HEK293 (cell line): ENCODE measurements around the gene VSTM2L.

Source experiments
- CTCF ChIA-PET: fragments of 350-600 bp; formaldehyde crosslinking; extraction: SDS; loops from one replicate; lab custom pipeline; 2021; ENCODE audit warnings: antibody characterized with exemption; lab: Yijun Ruan, JAX
- POLR2A ChIA-PET: fragments of 300-600 bp; formaldehyde crosslinking; extraction: SDS; loops from one replicate; lab custom pipeline; 2020; ENCODE audit warnings: antibody characterized with exemption, inconsistent platforms; lab: Yijun Ruan, JAX
- H3K27ac ChIP-seq: fragments of 200-500 bp; sonication (Bioruptor generic); 2 replicates; pipeline ENCODE4 v1.5.1; 2014; ENCODE audit warnings: low read depth, low read length, control low read depth, inconsistent platforms; ENCODE audit errors: extremely low read depth
- H3K36me3 ChIP-seq, 2 experiments: fragments of 200-500 bp in 1 of 2; sonication (Bioruptor generic) in 1 of 2; 1 replicate in 1 of 2; 2 replicates in 1 of 2; pipeline ENCODE4 v1.5.1; 2014 to 2017; ENCODE audit warnings: inconsistent platforms in 2 of 2, low read length in 2 of 2; ENCODE audit not compliant: control insufficient read depth in 2 of 2, insufficient read depth in 1 of 2
- H3K4me1 ChIP-seq: fragments of 200-500 bp; sonication (Bioruptor generic); 2 replicates; pipeline ENCODE4 v1.5.1; 2014; ENCODE audit warnings: mild to moderate bottlenecking, low read length, inconsistent platforms; ENCODE audit not compliant: control insufficient read depth, insufficient read depth
- H3K4me3 ChIP-seq: 2 replicates; pipeline ENCODE4 v1.5.1; 2011; ENCODE audit warnings: low read depth, mild to moderate bottlenecking, control low read depth, low read length, moderate library complexity
- H3K9me3 ChIP-seq: fragments of 200-500 bp; sonication (Bioruptor generic); 2 replicates; pipeline ENCODE4 v1.5.1; 2014; ENCODE audit warnings: low read depth, low read length, inconsistent platforms; ENCODE audit not compliant: control insufficient read depth, insufficient read depth
- GLI2 ChIP-seq: fragments of 450-650 bp; formaldehyde crosslinking; IDR thresholded peaks from 2 replicates; pipeline ENCODE4; 2017; ENCODE audit warnings: missing biosample characterization, missing genetic modification characterization, low read depth, borderline replicate concordance
- HOXC10 ChIP-seq: sonication (generic); formaldehyde crosslinking; IDR thresholded peaks from 2 replicates; pipeline ENCODE4 v1.8.1; 2023; ENCODE audit warnings: mild to moderate bottlenecking, missing genetic modification reagents
- KLF1 ChIP-seq: fragments of 450-650 bp; formaldehyde crosslinking; IDR thresholded peaks from 2 replicates; pipeline ENCODE4 v1.5.1; 2016; ENCODE audit warnings: missing biosample characterization, missing genetic modification characterization
- KLF8 ChIP-seq: fragments of 450-650 bp; formaldehyde crosslinking; IDR thresholded peaks from 2 replicates; pipeline ENCODE4 v1.5.1; 2016; ENCODE audit warnings: missing biosample characterization, missing genetic modification characterization
- PRDM1 ChIP-seq: fragments of 450-650 bp; formaldehyde crosslinking; IDR thresholded peaks from 2 replicates; pipeline ENCODE4; 2016; ENCODE audit warnings: missing biosample characterization, missing genetic modification characterization
- RBAK ChIP-seq: fragments of 450-650 bp; formaldehyde crosslinking; IDR thresholded peaks from 2 replicates; pipeline ENCODE4 v1.5.1; 2016; ENCODE audit warnings: missing biosample characterization, missing genetic modification characterization
- SETDB1 ChIP-seq: IDR thresholded peaks from one replicate; pipeline ENCODE4 v1.6.1; 2017; ENCODE audit warnings: mild to moderate bottlenecking, low read length, moderate library complexity, mixed read lengths; ENCODE audit not compliant: insufficient read length
- WT1 ChIP-seq: fragments of 450-650 bp; formaldehyde crosslinking; IDR thresholded peaks from 2 replicates; pipeline ENCODE4 v1.5.1; 2016; ENCODE audit warnings: missing biosample characterization, missing genetic modification characterization
- YY2 ChIP-seq: fragments of 450-650 bp; formaldehyde crosslinking; IDR thresholded peaks from 2 replicates; pipeline ENCODE4 v1.5.1; 2016; ENCODE audit warnings: missing biosample characterization, missing genetic modification characterization
- ZEB2 ChIP-seq: fragments of 450-650 bp; formaldehyde crosslinking; IDR thresholded peaks from 2 replicates; pipeline ENCODE4 v1.5.1; 2016; ENCODE audit warnings: missing biosample characterization, missing genetic modification characterization
- ZFHX2 ChIP-seq: fragments of 450-650 bp; formaldehyde crosslinking; conservative IDR thresholded peaks from 2 replicates; pipeline ENCODE4 v1.5.1; 2016; ENCODE audit warnings: missing biosample characterization, missing genetic modification characterization
- ZFP37 ChIP-seq: fragments of 450-650 bp; formaldehyde crosslinking; IDR thresholded peaks from 2 replicates; pipeline ENCODE4 v1.5.1; 2016; ENCODE audit warnings: missing biosample characterization, missing genetic modification characterization
- ZIC2 ChIP-seq: fragments of 450-650 bp; formaldehyde crosslinking; IDR thresholded peaks from 2 replicates; pipeline ENCODE4 v1.5.1; 2016; ENCODE audit warnings: missing biosample characterization, missing genetic modification characterization
- ZNF112 ChIP-seq: fragments of 450-650 bp; formaldehyde crosslinking; IDR thresholded peaks from 2 replicates; pipeline ENCODE4 v1.5.0; 2017; ENCODE audit warnings: missing biosample characterization, missing genetic modification characterization
- ZNF184 ChIP-seq: fragments of 450-650 bp; IDR thresholded peaks from 2 replicates; pipeline ENCODE4 v1.5.1; 2018; ENCODE audit warnings: missing biosample characterization, mild to moderate bottlenecking, missing genetic modification characterization
- ZNF24 ChIP-seq: fragments of 450-650 bp; formaldehyde crosslinking; IDR thresholded peaks from 2 replicates; pipeline ENCODE4 v1.5.1; 2016; ENCODE audit warnings: missing biosample characterization, missing genetic modification characterization
- ZNF248 ChIP-seq: fragments of 450-650 bp; formaldehyde crosslinking; IDR thresholded peaks from 2 replicates; pipeline ENCODE4 v1.5.1; 2017; ENCODE audit warnings: missing biosample characterization, missing genetic modification characterization
- ZNF366 ChIP-seq: fragments of 450-650 bp; formaldehyde crosslinking; conservative IDR thresholded peaks from 2 replicates; pipeline ENCODE4 v1.5.1; 2016; ENCODE audit warnings: missing biosample characterization, missing genetic modification characterization
- ZNF549 ChIP-seq: fragments of 450-650 bp; IDR thresholded peaks from 2 replicates; pipeline ENCODE4 v1.5.1; 2018; ENCODE audit warnings: missing biosample characterization, missing genetic modification characterization, mild to moderate bottlenecking, inconsistent platforms, moderate library complexity
- ZNF610 ChIP-seq: fragments of 450-650 bp; formaldehyde crosslinking; IDR thresholded peaks from 2 replicates; pipeline ENCODE4 v1.5.1; 2016; ENCODE audit warnings: missing biosample characterization, missing genetic modification characterization, borderline replicate concordance
- ZNF677 ChIP-seq: fragments of 450-650 bp; IDR thresholded peaks from 2 replicates; pipeline ENCODE4 v1.5.0; 2018; ENCODE audit warnings: missing biosample characterization, mild to moderate bottlenecking, missing genetic modification characterization, moderate library complexity
- ZNF791 ChIP-seq: fragments of 450-650 bp; formaldehyde crosslinking; IDR thresholded peaks from 2 replicates; pipeline ENCODE4 v1.5.1; 2016; ENCODE audit warnings: missing biosample characterization, missing genetic modification characterization
- TF ChIP-seq, protein P1 (sequence below): fragments of 450-650 bp; formaldehyde crosslinking; IDR thresholded peaks from 2 replicates; pipeline ENCODE4 v1.5.0; 2017; ENCODE audit warnings: missing biosample characterization, missing genetic modification characterization, borderline replicate concordance
- TF ChIP-seq, protein P2 (sequence below): fragments of 450-650 bp; formaldehyde crosslinking; IDR thresholded peaks from 2 replicates; pipeline ENCODE4 v1.5.1; 2016; ENCODE audit warnings: missing biosample characterization, missing genetic modification characterization
- TF ChIP-seq, protein P3 (sequence below): IDR thresholded peaks from 2 replicates; pipeline ENCODE4 v1.6.1; 2011; ENCODE audit warnings: mild to moderate bottlenecking, low read depth, low read length, borderline replicate concordance

Gene VSTM2L

DNA sequence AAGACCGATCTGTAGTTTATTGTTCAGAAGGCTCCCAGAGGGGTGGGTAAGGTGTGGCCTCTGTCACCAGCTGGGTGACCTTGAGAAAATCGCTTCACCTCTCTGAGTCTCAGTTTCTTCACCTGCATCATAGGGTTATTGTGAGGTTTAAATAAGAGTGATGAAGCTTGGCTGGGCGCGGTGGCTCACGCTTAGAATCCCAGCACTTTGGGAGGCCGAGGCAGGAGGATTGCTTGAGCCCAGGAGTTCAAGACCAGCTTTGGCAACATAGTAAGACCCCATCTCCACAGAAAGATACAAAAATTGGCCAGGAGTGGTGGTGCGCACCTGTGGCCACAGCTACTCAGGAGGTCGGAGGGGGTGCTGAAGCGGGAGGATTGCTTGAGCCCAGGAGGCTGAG lies 36.0 kb downstream of the VSTM2L start:
- Histone ChIP-seq H3K9me3 (no peaks in the 10 kb centered on the region), H3K4me1 (no peaks in the 10 kb centered on the region), H3K36me3 (no peaks in the 10 kb centered on the region), H3K27ac (no peak overlapping the region), H3K4me3 (no peak overlapping the region)
- CTCF ChIA-PET, result no interaction called here
- POLR2A ChIA-PET, result interaction anchor here (0.6 kb wide), 1 partner anchor 459 kb away, joined by 3 read pairs; no protein-coding TSS in a partner anchor
- TF ChIP-seq RBAK (tag by site-specific recombination) (no peak), HOXC10 (no peak), ZNF677 (tag by site-specific recombination) (no peak), YY2 (tag by site-specific recombination) (no peak), ZNF24 (tag by site-specific recombination) (no peak), ZNF184 (tag by site-specific recombination) (no peak), ZNF366 (tag by site-specific recombination) (no peak), SETDB1 (no peak), ZFHX2 (tag by site-specific recombination) (no peak), GLI2 (tag by site-specific recombination) (no peak), ZNF791 (tag by site-specific recombination) (no peak), ZFP37 (no peak), ZNF112 (tag by site-specific recombination) (no peak), KLF1 (no peak)

DNA sequence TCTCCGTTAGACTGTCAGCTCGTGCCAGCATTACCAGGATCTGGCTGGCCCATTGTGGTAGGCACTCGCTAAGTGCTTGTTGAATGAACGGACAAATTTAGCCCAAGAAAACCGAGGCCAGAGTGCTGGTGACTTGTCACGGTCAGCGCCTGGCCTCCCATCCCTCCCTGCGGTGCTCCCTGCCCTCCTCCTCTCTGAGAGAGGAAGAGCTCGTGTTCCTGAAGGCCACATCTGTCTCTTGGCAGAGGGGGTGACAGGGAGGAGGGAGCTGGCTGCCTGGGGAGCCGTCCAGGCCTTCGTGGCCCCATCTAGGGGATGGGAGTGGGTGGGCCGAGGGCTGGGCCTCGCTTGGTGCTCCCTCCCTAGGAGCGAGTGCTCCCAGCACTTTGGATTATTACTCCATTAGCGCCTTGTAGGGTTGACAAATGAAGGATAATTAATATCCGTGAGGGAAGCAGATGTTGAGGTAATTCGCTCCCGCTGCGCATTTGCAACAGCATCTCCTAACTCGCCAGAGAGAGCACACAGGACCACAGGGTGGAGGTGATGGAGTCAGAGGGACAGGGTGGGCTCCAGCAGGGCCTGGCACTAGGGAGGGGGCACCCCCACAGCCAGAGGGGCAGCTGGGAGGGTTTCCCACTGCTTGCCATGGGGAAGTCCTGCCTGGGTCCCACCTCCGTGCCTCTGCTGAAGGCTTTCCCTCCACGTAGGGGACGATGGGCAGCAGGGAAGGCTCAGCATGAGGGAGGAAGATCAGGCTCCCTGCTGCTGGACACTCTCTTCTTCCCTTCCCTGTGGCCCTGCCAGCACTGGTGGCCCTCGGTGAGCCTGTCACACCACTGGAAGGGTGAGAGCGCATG lies 37.0 kb downstream of the VSTM2L start:
- TF ChIP-seq ZIC2 (tag by site-specific recombination) (peak; percentile 61), ZNF248 (tag by site-specific recombination) (no peak), WT1 (tag by site-specific recombination) (no peak)
- TF ChIP-seq, protein P1, sequence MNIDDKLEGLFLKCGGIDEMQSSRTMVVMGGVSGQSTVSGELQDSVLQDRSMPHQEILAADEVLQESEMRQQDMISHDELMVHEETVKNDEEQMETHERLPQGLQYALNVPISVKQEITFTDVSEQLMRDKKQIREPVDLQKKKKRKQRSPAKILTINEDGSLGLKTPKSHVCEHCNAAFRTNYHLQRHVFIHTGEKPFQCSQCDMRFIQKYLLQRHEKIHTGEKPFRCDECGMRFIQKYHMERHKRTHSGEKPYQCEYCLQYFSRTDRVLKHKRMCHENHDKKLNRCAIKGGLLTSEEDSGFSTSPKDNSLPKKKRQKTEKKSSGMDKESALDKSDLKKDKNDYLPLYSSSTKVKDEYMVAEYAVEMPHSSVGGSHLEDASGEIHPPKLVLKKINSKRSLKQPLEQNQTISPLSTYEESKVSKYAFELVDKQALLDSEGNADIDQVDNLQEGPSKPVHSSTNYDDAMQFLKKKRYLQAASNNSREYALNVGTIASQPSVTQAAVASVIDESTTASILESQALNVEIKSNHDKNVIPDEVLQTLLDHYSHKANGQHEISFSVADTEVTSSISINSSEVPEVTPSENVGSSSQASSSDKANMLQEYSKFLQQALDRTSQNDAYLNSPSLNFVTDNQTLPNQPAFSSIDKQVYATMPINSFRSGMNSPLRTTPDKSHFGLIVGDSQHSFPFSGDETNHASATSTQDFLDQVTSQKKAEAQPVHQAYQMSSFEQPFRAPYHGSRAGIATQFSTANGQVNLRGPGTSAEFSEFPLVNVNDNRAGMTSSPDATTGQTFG (tag by site-specific recombination), result no peak
- Histone ChIP-seq H3K4me1 (no peaks in the 10 kb centered on the region), H3K36me3 (no peaks in the 10 kb centered on the region), H3K4me3 (no peak overlapping the region), H3K27ac (no peak overlapping the region), H3K9me3 (no peaks in the 10 kb centered on the region)
- ChIA-PET POLR2A (interaction anchor here (0.6 kb wide), 1 partner anchor 459 kb away, joined by 3 read pairs; no protein-coding TSS in a partner anchor), CTCF (no interaction called here)

DNA sequence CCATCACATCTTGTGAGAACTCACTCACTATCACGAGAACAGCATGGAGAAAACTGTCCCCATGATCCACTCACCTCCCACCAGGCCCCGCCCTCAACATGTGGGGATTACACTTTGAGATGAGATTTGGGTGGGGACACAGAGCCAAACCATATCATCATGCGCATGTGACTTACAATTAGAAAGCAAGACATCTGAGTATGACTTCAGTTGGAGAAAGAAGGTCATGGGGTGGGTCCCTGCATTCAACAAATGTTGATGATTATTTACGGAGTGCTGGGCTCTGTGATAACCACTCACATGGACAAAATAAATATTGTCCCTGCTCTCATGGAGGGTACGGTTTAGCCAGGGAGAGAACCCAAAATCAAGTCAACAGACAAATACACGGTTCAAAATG lies 37.9 kb downstream of the VSTM2L start:
- ChIA-PET POLR2A (no interaction called here), CTCF (no interaction called here)
- H3K27ac ChIP-seq, result no peak overlapping the region
- H3K36me3 ChIP-seq, result no peaks in the 10 kb centered on the region
- no peaks in the 10 kb centered on the region for H3K9me3 ChIP-seq
- no peaks in the 10 kb centered on the region for H3K4me1 ChIP-seq
- no peak overlapping the region for H3K4me3 ChIP-seq
- no peak for TF ChIP-seq ZNF610 (tag by site-specific recombination)
- TF ChIP-seq, protein P2, sequence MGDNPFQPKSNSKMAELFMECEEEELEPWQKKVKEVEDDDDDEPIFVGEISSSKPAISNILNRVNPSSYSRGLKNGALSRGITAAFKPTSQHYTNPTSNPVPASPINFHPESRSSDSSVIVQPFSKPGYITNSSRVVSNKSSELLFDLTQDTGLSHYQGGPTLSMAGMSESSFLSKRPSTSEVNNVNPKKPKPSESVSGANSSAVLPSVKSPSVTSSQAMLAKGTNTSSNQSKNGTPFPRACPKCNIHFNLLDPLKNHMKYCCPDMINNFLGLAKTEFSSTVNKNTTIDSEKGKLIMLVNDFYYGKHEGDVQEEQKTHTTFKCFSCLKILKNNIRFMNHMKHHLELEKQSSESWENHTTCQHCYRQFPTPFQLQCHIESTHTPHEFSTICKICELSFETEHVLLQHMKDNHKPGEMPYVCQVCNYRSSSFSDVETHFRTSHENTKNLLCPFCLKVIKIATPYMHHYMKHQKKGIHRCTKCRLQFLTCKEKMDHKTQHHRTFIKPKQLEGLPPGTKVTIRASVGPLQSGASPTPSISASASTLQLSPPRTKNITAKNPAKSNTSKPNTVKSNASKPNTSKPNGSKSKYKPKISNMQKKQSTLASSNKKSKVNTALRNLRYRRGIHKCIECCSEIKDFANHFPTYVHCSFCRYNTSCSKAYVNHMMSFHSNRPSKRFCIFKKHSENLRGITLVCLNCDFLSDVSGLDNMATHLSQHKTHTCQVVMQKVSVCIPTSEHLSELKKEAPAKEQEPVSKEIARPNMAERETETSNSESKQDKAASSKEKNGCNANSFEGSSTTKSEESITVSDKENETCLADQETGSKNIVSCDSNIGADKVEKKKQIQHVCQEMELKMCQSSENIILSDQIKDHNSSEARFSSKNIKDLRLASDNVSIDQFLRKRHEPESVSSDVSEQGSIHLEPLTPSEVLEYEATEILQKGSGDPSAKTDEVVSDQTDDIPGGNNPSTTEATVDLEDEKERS (tag by site-specific recombination), result no peak
- TF ChIP-seq PRDM1 (tag by site-specific recombination), result no peak
- TF ChIP-seq, protein P3, sequence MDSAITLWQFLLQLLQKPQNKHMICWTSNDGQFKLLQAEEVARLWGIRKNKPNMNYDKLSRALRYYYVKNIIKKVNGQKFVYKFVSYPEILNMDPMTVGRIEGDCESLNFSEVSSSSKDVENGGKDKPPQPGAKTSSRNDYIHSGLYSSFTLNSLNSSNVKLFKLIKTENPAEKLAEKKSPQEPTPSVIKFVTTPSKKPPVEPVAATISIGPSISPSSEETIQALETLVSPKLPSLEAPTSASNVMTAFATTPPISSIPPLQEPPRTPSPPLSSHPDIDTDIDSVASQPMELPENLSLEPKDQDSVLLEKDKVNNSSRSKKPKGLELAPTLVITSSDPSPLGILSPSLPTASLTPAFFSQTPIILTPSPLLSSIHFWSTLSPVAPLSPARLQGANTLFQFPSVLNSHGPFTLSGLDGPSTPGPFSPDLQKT, result no peak
- TF ChIP-seq ZEB2 (tag by site-specific recombination), result no peak
- no peak for TF ChIP-seq KLF8 (tag by site-specific recombination)
- TF ChIP-seq ZNF549 (tag by site-specific recombination), result no peak
